Activated CD8-positive, alpha-beta memory T cell treated with anti-CD3 and anti-CD28 coated beads for 24 hours (primary cell): ENCODE data around the gene TGDS.
"Not testable (repeated sequence)": the region's sequence is repeated elsewhere in the genome, so short reads cannot be mapped to it uniquely, and the experiment has no call there.

ENCODE experiments used
- DNase-seq: peaks from one replicate; pipeline ENCODE4 v3.0.0-alpha.2; 2020

TGDS gene

DNA sequence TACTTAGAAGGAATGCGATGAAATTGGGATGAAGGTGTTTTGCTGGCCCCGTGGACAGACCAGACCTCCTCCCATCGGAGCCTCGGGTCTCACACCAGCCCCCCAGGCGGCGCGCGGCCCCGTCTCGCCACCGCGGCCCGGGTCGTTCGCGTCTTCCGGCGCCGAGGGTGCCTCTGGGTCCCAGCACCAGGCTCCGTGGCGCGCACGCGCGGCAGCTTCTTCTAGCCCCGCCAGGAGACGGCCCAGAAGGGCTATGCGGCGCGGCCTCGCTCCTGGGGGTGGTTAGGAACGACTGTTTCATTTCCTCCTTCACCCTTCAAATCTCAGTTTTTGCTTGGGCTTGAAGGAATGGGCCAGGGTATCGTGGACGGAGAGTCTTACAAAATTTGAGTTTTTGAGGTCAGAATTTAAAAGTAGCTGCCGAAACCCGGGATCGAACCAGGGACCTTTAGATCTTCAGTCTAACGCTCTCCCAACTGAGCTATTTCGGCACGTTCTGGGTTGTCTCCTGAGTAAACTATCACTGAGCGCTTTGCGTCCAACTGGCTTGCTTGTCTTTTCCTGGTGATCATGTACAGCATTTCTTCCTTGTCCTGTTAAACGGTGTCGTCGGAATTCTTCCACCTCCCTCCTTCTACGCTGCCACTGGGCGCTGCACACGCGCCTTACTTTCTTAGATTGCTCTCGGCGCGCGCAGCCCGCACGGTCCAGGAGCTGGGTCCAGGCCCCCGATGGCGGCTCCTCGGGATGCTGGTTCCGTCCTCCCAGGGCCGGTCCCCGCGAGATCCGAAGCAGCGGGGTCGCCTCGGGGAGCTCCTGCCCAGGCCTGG is 46.5 kb downstream of the TGDS start:
- peak; percentile 99 for DNase-seq

DNA sequence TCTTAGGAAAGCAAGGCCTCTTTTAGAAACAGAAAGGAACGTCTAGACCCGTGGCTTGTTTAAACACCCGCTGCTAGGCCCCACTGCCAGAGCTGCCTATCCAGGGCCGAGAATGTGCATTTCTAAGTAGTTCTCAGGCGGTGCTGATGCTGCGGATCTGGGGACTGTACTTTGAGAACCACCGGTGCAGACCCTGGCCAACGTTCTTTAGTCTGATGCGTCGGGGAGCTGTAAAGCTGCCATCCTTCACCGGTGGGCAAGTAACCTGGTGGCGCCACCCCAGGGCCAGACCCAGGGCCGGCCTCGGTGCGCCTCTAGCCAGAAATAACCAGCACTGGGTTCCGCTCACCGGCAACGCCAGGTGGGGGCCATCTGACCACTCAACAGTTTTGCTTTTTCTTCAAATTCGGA is 47.1 kb downstream of the TGDS start:
- no peak for DNase-seq

DNA sequence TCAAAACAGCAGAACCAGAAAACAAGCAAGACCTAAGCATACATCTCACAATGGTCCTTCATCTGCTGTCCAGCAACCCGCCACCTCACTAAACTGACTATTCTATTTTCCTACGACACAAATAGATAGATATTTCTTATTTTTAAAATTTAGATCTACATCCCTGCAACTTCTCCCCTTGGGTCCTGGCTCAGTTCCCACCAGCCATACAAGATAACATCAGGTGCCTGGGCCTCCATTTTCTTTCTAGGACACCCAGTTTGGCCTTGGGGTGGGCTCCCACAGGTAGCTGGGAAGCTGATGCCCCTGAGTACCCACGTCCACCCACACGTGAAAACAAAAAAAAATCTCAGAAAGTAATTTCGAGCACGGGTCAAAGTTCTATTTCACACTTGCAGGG is 47.6 kb downstream of the TGDS start:
- DNase-seq, result no peak

DNA sequence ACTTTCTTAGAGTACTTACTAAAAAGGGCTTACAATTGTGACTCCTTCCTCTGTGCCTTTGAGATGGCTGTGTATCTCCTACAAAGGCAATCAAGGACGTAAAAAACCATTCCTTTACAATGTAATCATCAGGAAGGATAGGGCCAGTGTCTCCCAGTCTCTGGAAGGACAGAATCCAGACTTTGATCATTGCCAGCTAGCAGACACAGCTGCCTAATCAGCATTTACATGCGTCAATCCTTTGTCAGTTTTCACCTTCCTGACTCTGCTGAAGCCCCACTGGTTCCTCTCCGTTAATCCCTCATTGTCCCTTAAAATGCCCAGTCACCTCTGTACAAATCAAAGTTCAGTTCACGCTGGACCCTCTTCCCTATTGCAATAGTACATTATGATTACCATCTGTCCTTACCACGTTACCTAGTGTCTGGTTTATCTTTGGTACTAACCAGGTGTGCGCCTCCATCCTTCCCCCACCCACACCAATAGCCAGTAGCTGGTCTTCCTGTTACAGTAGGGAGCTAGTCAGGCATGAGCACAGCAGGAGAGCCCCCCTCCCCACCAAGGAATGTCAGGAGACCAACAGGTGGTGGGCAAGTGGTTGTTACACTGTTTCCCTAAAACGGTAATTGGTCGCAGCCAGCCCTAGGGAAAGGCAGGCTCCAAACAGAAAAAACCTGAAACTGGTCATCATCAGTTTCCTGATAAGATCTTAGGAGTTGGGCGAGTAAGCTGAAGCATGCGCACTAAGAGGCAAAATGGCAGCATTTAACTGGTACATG is 49.7 kb downstream of the TGDS start:
- DNase-seq, result no peak

DNA sequence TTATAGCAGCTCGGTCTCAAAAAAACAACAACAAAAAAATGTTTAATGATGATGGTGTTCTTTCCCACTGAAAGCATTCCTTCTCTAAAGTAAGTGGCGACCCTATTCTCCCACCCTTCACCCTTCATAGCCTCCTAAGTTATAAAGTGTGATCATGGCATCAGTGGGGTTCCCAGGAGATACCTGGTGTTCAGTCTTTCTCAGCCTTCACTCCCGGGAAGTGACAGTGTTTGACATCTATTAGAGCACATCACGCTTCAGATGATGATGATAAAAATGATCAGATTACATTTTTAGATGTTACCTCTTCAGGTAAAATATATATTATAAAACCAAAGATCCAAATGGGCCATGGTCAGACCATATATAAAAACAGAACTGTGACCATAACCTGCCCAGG is 51.0 kb downstream of the TGDS start:
- no peak for DNase-seq

DNA sequence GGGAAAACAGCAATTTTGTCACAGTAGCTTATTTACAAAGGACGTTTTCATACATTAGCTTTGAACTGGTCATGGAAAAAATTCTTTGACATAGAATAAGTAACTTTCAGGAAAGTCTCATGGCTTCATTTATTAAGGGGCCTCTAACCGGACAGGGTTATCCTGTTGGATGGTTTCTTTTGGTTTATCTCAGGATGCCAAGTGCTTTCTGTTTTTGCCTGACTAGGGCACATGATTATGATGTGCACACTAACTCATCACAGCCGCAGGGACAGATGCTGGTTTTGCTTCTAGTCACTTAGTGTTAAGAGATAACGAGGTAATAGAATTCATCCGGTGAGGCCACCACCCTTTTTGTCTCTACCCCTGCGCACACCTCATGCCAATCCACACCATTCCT is 53.0 kb downstream of the TGDS start:
- no peak for DNase-seq

DNA sequence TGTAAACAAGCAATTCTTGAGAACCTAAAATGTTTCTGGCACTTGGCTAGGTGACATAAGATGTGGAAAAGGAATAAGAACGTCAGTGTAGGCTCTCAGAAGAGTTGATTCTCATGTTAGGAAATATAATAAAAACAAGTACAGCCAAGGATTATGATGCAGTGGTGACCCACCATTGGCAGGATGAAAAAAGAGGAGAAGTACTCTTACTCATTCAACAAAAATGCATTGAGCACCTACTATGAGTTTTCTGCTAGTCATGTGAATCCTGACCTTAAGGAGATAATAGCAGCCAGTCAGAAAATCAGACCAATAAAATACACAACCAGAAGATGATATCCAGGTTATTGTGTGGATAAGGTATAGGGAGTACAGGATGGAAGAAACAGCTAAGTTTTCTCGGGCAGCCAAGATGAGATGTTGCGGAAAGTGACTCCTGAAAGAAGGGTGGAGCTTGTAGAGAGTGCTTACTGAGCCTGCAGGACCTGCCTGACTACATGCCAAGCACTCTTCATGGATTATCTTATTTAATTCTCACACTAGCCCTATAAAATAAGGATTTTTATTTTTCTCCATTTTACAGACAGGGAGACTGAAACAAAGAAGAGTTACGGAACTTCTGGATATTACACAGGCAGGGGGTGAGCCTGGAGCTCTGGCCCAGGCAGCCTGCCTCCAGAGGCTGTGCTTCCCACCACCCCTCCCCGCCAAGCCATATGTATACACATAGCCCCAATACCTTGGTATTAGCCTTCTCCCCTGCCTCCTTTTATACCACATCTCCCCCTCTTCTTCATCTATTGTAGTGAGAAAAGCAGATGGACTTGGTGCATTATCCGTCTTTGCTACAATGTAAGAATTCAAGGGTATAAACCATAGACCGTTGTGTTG is 58.0 kb downstream of the TGDS start:
- no peak for DNase-seq

DNA sequence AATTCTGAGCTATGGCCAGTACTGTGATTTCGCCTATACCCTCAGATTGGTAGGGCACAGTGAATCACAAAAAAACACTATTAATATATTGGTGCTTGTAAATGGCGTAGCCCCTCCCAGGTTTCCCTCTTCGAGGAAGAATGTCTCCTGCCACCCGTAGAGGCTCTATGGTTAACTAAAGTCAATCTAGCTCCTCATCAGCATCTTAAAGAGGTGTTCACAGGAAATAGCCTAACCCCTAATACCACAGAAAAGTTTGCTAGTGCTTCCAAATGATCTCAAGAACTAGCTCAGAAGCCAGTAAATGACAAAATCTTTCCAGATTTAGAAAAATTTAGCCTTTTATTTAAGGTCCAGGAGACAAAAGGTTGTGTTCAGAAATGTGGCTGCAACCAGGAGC is 60.2 kb downstream of the TGDS start:
- no peak for DNase-seq

DNA sequence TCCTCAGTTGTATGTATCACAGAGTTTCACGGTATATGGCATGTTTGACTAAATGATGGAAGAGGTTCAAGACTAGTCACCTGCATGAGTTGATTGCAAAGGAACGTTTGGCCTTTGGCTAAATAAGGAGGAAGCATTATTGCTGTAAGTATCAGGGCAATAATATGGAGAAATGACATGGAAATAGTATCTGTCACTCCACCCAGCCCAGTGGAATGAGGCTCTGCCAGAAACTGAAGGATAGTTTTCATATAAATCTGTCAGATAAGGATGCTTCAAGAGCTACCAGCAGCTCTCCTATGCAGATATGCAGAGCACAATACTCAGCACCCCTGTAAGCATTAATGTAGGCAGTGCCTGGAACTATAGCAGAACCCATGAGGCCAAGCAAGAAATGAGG is 60.7 kb downstream of the TGDS start:
- DNase-seq, result no peak

DNA sequence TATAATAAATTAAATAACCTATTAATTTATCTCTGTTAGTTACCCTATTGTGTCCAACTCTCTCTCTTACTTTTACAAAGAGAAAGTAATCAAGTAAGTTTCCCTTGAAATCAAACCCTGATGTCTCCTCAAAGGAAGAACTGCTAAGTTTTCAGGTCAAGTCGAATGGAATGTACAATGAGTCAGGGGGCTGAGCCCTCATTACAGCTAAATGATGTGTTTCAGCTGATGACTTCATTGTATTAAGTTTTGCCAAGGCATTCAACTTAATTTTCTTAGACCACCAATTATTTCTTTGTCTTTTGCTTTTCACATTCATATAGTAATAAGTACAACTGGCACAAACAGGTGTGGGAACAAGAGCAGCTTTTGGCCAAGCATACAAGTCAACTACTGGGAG is 61.8 kb downstream of the TGDS start:
- no peak for DNase-seq

DNA sequence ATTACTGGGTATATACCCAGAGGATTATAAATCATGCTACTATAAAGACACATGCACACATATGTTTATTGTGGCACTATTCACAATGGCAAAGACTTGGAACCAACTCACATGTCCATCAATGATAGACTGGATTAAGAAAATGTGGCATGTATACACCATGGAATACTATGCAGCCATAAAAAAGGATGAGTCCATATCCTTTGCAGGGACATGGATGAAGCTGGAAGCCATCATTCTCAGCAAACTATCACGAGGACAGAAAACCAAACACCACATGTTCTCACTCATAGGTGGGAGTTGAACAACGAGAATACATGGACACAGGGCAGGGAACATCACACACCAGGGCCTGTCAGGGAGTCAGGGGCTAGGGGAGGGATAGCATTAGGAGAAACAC is 63.7 kb downstream of the TGDS start:
- not testable (repeated sequence) for DNase-seq

DNA sequence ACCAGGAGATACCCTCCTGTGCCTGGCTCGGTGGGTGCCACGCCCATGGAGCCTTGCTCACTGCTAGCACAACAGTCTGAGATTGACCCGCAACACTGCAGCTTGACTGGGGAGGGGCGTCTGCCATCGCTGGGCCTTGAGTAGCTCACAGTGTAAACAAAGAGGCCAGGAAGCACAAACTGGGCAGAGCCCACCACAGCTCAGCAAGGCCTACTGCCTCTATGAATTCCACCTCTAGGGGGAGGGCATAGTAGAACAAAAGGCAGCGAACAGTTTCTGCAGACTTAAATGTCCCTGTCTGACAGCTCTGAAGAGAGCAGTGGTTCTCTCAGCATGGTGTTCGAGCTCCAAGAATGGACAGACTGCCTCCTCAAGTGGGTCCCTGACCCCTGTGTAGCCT is 69.0 kb downstream of the TGDS start:
- DNase-seq, result not testable (repeated sequence)

DNA sequence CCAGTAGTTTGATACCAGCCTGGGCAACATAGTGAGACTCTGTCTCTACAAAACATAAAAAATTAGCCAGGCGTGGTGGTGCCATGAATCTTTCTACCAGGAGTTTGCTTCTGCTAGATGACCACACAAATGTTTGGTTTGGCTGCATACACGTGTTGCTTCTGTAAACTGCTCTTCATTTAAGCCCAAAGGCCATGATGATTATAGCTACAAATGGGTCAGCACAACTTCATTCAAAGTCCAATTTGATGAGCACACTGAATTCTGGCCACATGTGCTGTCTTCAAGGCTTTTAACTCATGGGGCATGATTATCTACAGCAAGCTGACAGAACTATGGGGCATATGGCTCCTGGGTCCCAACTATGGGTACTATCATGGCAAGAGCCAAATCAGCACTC is 70.2 kb downstream of the TGDS start:
- no peak for DNase-seq

DNA sequence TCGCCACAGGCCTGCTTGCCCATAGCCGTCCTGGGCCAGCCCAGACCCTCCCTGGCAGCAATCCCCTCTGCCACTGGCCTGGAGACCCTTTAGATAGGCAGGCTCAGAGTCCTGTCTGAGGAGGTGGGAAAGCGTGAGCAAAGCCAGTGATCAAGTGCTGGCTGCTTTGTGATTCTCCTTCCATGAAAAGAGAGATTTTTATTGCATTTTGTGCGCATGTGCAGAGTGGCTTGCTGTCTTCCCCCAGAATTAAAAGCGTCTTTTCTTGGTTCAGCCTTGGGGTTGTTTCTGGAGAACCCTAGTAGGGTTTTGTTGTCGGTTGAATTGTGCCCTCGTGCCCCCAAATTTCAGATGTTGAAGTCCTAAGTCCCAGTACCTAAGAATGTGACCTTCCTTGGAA is 71.5 kb downstream of the TGDS start:
- DNase-seq, result no peak
